GM15510 (cell line): ENCODE data around the gene RNF148.

Experiments
- POLR2A ChIP-seq: IDR thresholded peaks from 3 replicates; pipeline ENCODE4 v1.6.1; 2011; ENCODE audit warnings: borderline replicate concordance; ENCODE audit not compliant: insufficient read length; ENCODE audit errors: extremely low read depth

RNF148 gene, protein sequence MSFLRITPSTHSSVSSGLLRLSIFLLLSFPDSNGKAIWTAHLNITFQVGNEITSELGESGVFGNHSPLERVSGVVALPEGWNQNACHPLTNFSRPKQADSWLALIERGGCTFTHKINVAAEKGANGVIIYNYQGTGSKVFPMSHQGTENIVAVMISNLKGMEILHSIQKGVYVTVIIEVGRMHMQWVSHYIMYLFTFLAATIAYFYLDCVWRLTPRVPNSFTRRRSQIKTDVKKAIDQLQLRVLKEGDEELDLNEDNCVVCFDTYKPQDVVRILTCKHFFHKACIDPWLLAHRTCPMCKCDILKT

DNA sequence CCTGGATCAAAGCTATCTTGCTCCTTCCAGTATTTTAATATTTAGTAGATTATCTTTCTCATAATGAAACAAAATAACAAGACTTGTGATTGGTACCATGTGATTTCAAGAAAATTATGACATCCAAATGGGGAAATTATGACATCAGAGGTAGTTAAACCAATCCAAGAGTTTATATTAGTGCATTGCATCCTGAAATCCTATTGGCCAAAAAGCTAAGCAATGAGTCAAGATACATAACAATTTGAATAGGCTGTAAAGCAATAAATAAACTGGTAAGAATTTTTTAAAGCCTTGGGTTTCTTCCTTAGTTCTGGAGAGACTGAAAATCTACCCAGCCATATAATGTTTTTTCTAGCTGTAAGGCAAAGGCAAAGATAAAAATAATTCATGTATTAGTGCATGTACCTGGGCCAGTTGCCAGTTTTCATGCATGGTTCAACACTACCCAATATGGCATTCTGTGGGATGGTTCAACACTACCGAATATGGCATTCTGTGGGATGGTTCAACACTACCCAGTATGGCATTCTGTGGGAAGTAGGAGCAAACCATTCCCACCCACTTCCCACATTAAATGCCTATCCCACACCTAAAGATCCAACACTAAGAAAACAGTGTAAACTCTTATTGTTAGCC is at the start of gene RNF148:
TSS of gene RNF148 (minus strand) at position 51 of the 639 bp plus-strand sequence. CDS start 172 bp downstream, outside the sequence.
- TF ChIP-seq POLR2A: no peak

DNA sequence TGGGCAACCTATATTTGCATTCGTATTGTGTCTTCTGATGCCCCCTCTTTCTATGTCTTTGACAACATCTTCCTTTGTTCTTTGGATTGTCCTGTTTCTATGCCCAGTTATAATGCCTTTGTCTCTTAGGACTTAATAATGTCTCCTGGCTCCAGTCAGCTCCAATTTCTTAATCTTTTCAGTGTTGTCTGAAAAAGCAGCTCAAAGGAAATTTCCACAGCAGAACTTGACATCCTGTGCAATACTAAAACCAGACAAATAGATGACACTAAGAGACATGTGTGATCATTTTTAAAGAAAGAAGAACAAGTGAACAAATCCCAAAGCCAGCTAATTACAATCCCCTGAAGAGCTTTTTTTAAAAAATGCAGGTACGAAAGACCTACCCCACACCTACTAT is 47.7 kb upstream of the RNF148 start:
- no peak for TF ChIP-seq POLR2A

GRCh38 chr7:122748195-122748594 is 45.5 kb upstream of the RNF148 start:
- TF ChIP-seq POLR2A: no peak

- no peak for TF ChIP-seq POLR2A
These were observed 44.2 kb upstream of the RNF148 start for GRCh38 chr7:122746948-122747347.

DNA sequence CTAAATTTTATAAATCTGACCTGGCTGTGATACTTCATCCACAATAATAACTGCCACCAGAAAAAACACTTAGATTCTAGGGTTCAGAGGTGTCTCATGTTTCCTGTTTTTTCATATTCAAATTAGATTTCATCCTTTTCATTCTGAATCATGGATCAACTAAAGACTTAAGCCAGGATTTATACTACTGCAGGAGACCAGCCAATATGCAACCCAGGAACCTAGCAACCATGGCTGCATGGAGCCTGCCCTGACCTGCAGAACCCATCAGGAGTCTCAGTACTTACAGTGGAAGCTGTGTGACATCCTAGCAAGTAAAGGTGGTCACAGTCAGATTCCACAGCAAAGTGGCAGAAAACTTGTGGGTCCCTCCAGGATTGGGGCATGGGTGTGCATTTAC is 40.5 kb upstream of the RNF148 start:
- no peak for TF ChIP-seq POLR2A

- no peak for TF ChIP-seq POLR2A
These were observed 36.2 kb upstream of the RNF148 start for GRCh38 chr7:122738947-122739346.

- no peak for TF ChIP-seq POLR2A
These were observed 33.5 kb upstream of the RNF148 start for GRCh38 chr7:122736183-122736582.

DNA sequence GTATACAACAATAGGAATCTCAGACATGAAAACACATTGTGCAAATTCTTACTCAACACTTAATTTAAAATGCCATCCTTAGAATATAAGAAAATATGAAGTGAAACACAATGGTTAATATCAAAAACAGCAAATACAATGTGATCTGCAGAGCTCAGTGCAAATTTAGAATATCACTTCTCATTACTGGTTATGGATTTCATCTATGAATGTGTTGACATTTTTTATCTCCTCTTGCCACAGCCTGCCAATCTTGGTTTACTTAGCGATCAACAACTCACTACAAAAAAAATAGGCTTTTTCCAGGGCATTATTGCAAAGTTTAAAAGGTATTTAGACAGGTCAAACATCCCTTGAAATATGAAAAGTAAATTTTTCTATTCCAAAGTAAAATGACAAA is 25.0 kb upstream of the RNF148 start:
- TF ChIP-seq POLR2A: no peak

DNA sequence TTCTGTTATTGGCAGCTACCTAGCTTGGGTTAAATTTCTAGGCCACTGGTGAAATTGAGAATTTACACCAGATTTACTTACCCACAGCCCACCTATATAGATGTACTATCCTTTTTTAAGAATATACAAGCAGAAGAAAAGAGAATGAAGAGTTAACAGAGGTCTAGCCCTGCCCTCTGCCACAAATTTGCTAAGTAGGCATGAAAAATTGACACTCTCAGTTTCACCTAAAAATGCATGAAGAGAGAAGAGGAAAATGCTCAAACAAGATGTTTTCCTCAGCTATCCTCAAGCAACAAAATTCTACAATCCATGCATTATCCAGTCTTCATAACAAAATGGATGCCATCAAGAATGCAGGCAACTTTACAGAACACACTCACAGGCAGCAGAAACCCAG is 24.6 kb upstream of the RNF148 start:
- TF ChIP-seq POLR2A: no peak

- no peak for TF ChIP-seq POLR2A
These were observed 24.2 kb upstream of the RNF148 start for GRCh38 chr7:122726881-122727280.

DNA sequence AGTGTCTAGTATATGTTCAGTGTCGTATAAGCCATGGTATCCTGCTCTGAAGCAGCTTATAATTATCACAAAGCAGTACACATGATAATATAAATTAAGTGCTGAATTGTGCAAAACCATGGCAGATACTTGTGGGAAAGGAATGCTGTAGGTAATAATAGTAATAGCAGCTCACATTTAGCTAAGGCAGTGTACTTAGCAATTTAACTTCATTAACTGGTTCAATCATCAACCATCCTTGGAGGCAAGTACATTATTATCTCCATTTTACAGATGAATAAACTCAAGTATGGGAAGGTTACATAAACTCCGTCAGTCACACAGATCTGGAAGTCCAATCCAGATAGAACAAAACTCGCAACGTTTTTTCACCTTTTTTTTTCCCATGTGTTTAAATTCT is 21.6 kb upstream of the RNF148 start:
- TF ChIP-seq POLR2A: no peak

- TF ChIP-seq POLR2A: no peak
These were observed 16.4 kb upstream of the RNF148 start for GRCh38 chr7:122719010-122719578.

DNA sequence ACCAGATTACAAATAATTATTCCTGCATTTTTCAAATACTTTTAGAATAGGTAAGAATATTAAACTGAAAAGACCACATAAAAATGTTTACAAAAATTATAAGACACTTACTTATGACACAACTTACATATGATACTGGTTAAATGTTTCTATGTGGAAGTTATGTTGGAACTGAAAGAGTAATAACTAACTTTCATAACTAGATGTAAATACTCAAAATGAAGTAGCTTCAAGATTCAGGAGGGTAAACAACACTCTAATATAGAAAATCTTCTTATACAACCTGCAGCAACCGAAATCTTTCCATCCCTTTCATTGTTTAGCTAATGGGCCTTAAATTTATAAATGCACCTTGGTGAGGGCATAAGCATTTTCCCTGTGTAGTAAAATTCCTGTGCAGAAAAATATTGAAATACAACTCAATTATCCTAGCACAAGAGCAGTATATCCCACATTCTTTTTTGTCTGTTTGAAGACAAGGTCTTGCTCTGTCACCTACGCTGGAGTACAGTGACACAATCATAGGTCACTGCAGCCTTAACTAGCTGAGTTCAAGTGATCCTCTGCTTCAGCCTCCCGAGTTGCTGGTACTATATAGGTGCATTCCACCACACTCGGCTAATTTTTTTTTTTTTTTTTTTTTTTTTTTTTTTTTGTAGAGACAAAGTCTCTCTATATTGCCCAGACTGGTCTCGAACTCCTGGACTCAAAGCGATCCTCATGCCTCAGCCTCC is 14.8 kb upstream of the RNF148 start:
- no peak for TF ChIP-seq POLR2A

DNA sequence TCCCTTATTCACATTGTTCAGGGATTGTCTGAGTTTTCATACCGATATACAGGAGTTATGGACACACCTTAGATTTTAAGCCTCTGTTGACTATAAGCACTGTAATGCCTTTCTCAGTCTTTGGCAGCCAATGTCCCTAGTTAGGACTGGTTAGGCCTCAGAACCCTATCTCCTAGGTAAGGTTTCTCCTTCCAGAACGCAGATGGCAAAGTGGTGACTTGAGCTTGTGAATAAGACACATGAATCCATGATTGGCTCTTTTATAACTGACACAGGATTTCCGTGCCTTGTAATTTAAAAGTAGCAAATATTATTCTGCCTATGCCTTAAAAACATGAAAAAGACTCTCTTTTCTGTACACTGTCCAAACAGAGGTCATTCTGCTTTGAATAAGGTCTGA is 12.5 kb upstream of the RNF148 start:
- no peak for TF ChIP-seq POLR2A

GRCh38 chr7:122710916-122711315 is 8.2 kb upstream of the RNF148 start:
- no peak for TF ChIP-seq POLR2A
